Mesothelial cell of epicardium (in vitro differentiated cells): ENCODE results near the gene GJB6. TPM values are rescaled to one million over a fixed set of nuclear protein-coding genes. Genes with fewer than 3 reads are reported as not detected.
A peak's percentile ranks its signal among the peaks of the same experiment; 100 is the strongest.

ENCODE experiments used
- DNase-seq, 2 experiments: peaks; one replicate each; pipeline ENCODE4 v3.0.0; 2021; ENCODE audit warnings: low spot score in 2 of 2; ENCODE audit not compliant: unreplicated experiment in 2 of 2
- H3K27ac Mint-ChIP-seq: 2 replicates; pipeline ENCODE4 v1.8.0; 2021; ENCODE audit warnings: mixed read lengths
- H3K27me3 Mint-ChIP-seq: 2 replicates; pipeline ENCODE4 v1.8.0; 2021; ENCODE audit warnings: low read depth, mixed read lengths
- H3K36me3 Mint-ChIP-seq: 2 replicates; pipeline ENCODE4 v1.8.0; 2021; ENCODE audit warnings: mixed read lengths
- H3K4me1 Mint-ChIP-seq: 2 replicates; pipeline ENCODE4 v1.8.0; 2021; ENCODE audit warnings: mixed read lengths
- H3K4me3 Mint-ChIP-seq: 2 replicates; pipeline ENCODE4 v1.8.0; 2021; ENCODE audit warnings: mild to moderate bottlenecking, moderate library complexity, mixed read lengths
- H3K9me3 Mint-ChIP-seq: 2 replicates; pipeline ENCODE4 v1.8.0; 2021; ENCODE audit warnings: mixed read lengths
- total RNA-seq: library from RNA; stranded (reverse); gene quantifications from 3 replicates; pipeline ENCODE4 v1.2.1, GENCODE V29; 2021
- TF ChIP-seq, protein P1 (sequence below): fragments of 200-600 bp; sonication (generic); IDR thresholded peaks from one replicate; pipeline ENCODE4 v1.5.0; 2021; ENCODE audit warnings: antibody characterized with exemption; ENCODE audit not compliant: unreplicated experiment

Gene GJB6
- total RNA-seq, 1 donor from 2014 or later = 32.7 TPM

DNA sequence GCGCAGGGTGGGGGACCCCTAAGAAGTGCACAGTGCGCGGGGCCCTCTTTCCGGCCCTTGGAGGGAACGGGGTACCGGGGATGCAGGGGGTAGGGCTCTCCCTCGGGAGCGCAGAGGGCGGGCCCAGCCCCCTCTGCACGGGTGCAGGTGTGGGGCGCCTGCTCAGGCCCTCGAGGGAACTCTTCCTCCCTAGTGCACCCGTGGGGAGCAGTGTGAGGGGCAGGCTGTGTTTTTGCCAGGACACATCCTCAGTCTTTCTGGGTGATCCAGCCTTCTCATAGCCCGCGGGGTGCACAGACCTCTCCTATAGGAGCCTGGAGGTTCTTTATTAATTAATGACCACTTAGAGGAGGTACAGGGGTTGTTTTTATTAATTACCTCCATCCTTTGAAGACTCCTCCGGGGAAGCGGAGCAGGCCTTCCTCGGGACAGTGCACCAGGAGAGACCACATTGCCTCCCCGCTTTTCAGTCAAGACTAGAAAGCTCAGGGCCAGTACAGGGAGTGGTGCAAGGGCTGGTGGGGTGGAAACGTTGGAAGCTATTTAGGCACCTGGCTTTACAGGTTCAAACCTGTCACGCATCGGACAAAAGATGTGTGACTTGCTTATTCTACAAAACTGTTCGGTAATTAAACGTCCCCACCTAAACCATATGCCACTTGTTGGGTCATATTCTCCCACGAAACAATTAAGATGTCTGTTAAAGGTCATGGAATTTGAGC, 598 bp upstream of the GJB6 start:
- no peaks in the 10 kb centered on the region for H3K9me3 Mint-ChIP-seq
- DNase-seq = no peak
- H3K27ac Mint-ChIP-seq = no peak overlapping the region
- H3K4me3 Mint-ChIP-seq = peak overlapping the region; percentile 46
- TF ChIP-seq, protein P1, sequence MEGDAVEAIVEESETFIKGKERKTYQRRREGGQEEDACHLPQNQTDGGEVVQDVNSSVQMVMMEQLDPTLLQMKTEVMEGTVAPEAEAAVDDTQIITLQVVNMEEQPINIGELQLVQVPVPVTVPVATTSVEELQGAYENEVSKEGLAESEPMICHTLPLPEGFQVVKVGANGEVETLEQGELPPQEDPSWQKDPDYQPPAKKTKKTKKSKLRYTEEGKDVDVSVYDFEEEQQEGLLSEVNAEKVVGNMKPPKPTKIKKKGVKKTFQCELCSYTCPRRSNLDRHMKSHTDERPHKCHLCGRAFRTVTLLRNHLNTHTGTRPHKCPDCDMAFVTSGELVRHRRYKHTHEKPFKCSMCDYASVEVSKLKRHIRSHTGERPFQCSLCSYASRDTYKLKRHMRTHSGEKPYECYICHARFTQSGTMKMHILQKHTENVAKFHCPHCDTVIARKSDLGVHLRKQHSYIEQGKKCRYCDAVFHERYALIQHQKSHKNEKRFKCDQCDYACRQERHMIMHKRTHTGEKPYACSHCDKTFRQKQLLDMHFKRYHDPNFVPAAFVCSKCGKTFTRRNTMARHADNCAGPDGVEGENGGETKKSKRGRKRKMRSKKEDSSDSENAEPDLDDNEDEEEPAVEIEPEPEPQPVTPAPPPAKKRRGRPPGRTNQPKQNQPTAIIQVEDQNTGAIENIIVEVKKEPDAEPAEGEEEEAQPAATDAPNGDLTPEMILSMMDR = no peak
- peaks cover 27% of the 10 kb centered on the region for H3K4me1 Mint-ChIP-seq
- H3K27me3 Mint-ChIP-seq = peaks cover 44% of the 10 kb centered on the region
- no peaks in the 10 kb centered on the region for H3K36me3 Mint-ChIP-seq

DNA sequence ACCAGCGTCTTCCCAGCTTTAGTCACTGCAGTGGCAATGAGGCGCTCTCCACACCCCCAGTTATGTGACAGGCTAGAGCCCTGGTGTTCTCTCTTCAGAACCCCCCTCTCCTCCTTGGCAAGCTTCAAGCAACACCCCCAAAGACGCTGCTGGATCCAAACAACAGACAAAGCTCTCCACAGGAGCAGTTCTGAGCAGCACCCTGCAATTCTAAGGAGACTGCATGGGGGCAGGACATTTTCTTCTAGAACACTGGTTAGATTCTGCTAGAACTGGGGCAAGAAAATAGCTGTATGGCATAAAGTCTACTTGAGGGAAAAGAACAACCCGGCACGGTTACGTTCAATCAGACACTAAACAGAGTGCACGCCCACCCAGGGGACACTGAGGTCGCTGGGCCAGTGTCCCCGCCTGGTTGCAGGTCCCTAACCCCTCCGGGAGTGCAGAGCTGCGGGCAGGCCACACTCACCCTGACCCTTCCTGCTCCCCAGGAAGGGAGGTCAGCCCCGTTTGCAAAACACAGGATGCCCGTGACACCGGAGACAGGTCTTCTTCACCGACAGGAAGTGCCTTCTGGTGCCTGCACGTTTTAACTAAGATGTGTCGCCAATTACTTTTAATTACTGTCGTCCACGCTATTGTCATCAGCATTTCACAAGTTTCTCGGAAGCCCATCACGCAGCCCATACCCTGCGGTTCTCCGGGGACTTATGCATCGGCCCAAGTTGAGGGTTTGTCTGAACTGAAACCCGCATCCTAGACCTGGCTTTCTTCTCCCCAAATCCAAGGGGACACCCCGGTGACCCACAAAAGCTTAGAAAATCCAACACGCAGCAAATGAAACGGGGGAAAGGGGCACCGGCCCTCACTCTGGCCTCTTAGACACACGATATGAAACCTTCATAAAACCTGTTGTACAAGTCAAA, 943 bp downstream of the GJB6 start:
- no peak for DNase-seq
- H3K36me3 Mint-ChIP-seq = peaks cover 2% of the 10 kb centered on the region
- TF ChIP-seq, protein P1 = no peak
- H3K9me3 Mint-ChIP-seq = no peaks in the 10 kb centered on the region
- peak overlapping the region; percentile 83 for H3K27ac Mint-ChIP-seq
- peaks cover 44% of the 10 kb centered on the region for H3K27me3 Mint-ChIP-seq
- peak overlapping the region; percentile 77 for H3K4me3 Mint-ChIP-seq
- H3K4me1 Mint-ChIP-seq = peaks cover 28% of the 10 kb centered on the region

DNA sequence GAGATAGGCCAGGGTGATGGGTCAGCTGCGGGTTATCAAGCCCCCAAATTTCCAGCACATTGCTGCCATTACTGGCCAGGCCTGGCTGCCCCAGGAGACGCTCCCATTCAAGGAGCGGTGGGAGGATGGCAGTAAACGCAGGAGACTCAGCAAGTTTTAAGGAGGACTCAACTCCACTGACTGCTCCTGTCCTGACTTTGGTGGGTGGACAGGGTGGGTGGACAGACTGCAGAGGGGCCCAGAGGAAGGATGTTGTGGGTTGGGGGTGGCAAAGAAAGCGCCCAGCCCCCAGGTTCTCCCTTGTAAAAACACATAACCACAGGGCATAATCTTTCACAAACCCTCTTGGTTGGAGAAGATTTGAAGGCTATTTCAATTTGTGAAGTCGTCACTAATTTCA, 4.4 kb downstream of the GJB6 start:
- Mint-ChIP-seq H3K4me1 (peaks cover 27% of the 10 kb centered on the region), H3K27ac (no peak overlapping the region), H3K4me3 (no peak overlapping the region), H3K36me3 (peaks cover 11% of the 10 kb centered on the region), H3K9me3 (no peaks in the 10 kb centered on the region), H3K27me3 (peaks cover 26% of the 10 kb centered on the region)
- TF ChIP-seq, protein P1 = no peak
- DNase-seq = no peak

DNA sequence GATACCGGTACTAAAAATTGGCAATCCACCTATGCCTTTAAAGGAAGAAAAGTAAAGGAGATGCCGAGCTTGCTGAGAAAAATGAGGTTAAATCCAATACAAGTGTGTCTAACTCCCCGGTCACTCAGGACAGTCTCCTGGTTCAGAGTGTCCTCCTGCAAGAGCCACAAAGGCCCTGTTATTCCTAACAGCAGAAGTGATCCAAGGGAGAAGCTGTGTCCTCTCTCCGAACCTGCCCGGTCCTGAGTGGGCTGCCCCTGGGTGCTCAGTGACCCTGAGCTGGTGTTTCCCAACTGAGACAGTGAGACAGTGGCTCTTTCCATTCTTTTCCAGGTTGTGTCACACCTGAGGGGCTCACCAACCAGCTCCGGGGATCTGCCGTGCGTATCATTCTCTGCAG, 4.8 kb downstream of the GJB6 start:
- Mint-ChIP-seq H3K27me3 (peaks cover 24% of the 10 kb centered on the region), H3K9me3 (no peaks in the 10 kb centered on the region), H3K4me3 (no peak overlapping the region), H3K36me3 (peaks cover 13% of the 10 kb centered on the region), H3K4me1 (peaks cover 26% of the 10 kb centered on the region), H3K27ac (no peak overlapping the region)
- no peak for DNase-seq
- TF ChIP-seq, protein P1 = no peak

DNA sequence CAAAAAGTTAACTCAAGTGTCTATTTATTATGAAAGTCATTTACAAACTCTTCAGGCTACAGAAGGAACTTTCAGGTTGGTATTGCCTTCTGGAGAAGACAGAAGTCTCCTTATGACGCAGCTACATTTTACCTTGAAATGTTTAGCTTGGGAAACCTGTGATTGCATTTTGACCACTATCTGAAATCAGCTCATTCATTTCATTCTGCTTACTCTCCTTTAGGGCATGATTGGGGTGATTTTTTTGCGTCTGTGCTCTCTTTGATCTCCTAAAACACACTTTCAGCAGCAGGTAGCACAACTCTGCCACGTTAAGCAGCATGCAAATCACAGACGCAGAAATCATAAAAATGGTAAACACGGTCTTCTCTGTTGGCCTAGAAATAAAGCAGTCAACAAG, 9.6 kb downstream of the GJB6 start:
- TF ChIP-seq, protein P1 = no peak
- peaks cover 16% of the 10 kb centered on the region for H3K36me3 Mint-ChIP-seq
- no peak overlapping the region for H3K27ac Mint-ChIP-seq
- peaks cover 5% of the 10 kb centered on the region for H3K27me3 Mint-ChIP-seq
- DNase-seq = no peak
- H3K9me3 Mint-ChIP-seq = peaks cover 15% of the 10 kb centered on the region
- peaks cover 2% of the 10 kb centered on the region for H3K4me1 Mint-ChIP-seq
- H3K4me3 Mint-ChIP-seq = no peak overlapping the region
